Keratinocyte (primary cell): ENCODE measurements around the gene GAS2. TPM values are rescaled to one million over a fixed set of nuclear protein-coding genes. Genes with fewer than 3 reads are reported as not detected.

ENCODE experiments used
- DNase-seq: peaks from one replicate; pipeline ENCODE4 v3.0.0-alpha.2; 2011; ENCODE audit warnings: low read depth, missing footprints, low spot score
- FAIRE-seq: peaks from 2 replicates; lab custom pipeline; 2011; peaks lifted over from hg19 to GRCh38; lab: Jason Lieb, UNC
- H2AFZ ChIP-seq: 2 replicates; pipeline ENCODE4 v1.6.0; 2012; ENCODE audit warnings: low read length, control low read depth, inconsistent platforms; ENCODE audit not compliant: control insufficient read depth
- H3K27ac ChIP-seq: 2 replicates; pipeline ENCODE4 v1.5.1; 2011; ENCODE audit warnings: low read length; ENCODE audit not compliant: control insufficient read depth, insufficient read depth
- H3K27me3 ChIP-seq: 3 replicates; pipeline ENCODE4 v1.6.0; 2011; ENCODE audit warnings: low read length; ENCODE audit not compliant: control insufficient read depth, insufficient read depth; ENCODE audit errors: extremely low read depth
- H3K36me3 ChIP-seq, 2 experiments: 2 replicates in 1 of 2; 3 replicates in 1 of 2; pipeline ENCODE4 v1.5.1; 2011; ENCODE audit warnings: low read length in 2 of 2, mild to moderate bottlenecking in 1 of 2; ENCODE audit not compliant: control insufficient read depth in 2 of 2, insufficient read depth in 2 of 2; ENCODE audit errors: extremely low read depth in 1 of 2
- H3K4me1 ChIP-seq: 3 replicates; pipeline ENCODE4 v1.5.1; 2011; ENCODE audit warnings: low read length; ENCODE audit not compliant: control insufficient read depth, insufficient read depth; ENCODE audit errors: extremely low read depth
- H3K4me2 ChIP-seq: 3 replicates; pipeline ENCODE4 v1.6.0; 2011; ENCODE audit warnings: low read depth, low read length; ENCODE audit not compliant: control insufficient read depth, insufficient read depth; ENCODE audit errors: extremely low read depth
- H3K4me3 ChIP-seq, 3 experiments: fragments of 200-600 bp in 1 of 3; sonication (generic) in 1 of 3; 2 replicates in 2 of 3; 3 replicates in 1 of 3; pipeline ENCODE4 v1.5.1; 2011 to 2016; ENCODE audit warnings: low read length in 3 of 3, mild to moderate bottlenecking in 3 of 3, control low read depth in 2 of 3, inconsistent platforms in 1 of 3, low read depth in 1 of 3, mixed read lengths in 1 of 3, mixed run types in 1 of 3, moderate library complexity in 1 of 3; ENCODE audit not compliant: control insufficient read depth in 2 of 3, insufficient read depth in 2 of 3; ENCODE audit errors: extremely low read depth in 1 of 3
- H3K79me2 ChIP-seq: 2 replicates; pipeline ENCODE4 v1.6.0; 2012; ENCODE audit warnings: low read length; ENCODE audit not compliant: control insufficient read depth, insufficient read depth
- H3K9ac ChIP-seq: 3 replicates; pipeline ENCODE4 v1.6.0; 2011; ENCODE audit warnings: low read length; ENCODE audit not compliant: control insufficient read depth, insufficient read depth; ENCODE audit errors: extremely low read depth
- H3K9me1 ChIP-seq: 3 replicates; pipeline ENCODE4 v1.6.0; 2011; ENCODE audit warnings: low read length; ENCODE audit not compliant: control insufficient read depth, insufficient read depth; ENCODE audit errors: extremely low read depth
- H3K9me3 ChIP-seq: 2 replicates; pipeline ENCODE4 v1.5.1; 2012; ENCODE audit warnings: low read depth, low read length; ENCODE audit not compliant: control insufficient read depth
- H4K20me1 ChIP-seq: 3 replicates; pipeline ENCODE4 v1.6.0; 2011; ENCODE audit warnings: low read length; ENCODE audit not compliant: control insufficient read depth, insufficient read depth; ENCODE audit errors: extremely low read depth
- CTCF ChIP-seq, 3 experiments: IDR thresholded peaks in 1 of 3; conservative IDR thresholded peaks in 1 of 3; optimal IDR thresholded peaks in 1 of 3; 2 replicates in 2 of 3; 3 replicates in 1 of 3; pipeline versions ENCODE3 to v1.5.1; 2011; ENCODE audit warnings: low read length in 3 of 3, mild to moderate bottlenecking in 3 of 3, moderate library complexity in 2 of 3, control low read depth in 1 of 3, inconsistent platforms in 1 of 3; ENCODE audit not compliant: insufficient read depth in 2 of 3; ENCODE audit errors: extremely low read depth in 1 of 3
- EZH2 ChIP-seq: IDR thresholded peaks from one replicate; pipeline ENCODE4 v1.6.1; 2012; ENCODE audit warnings: inconsistent platforms, mild to moderate bottlenecking, low read length, moderate library complexity
- dilution Hi-C: fragments of 300-500 bp; cut with MboI; formaldehyde crosslinking; loops from one replicate; pipeline ENCODE4 v1.7.0; 2020; ENCODE audit warnings: low sequenced_read_pairs; ENCODE audit not compliant: extremely low pct_ligation_motif_present
- polyA plus RNA-seq, 5 experiments: library from polyadenylated mRNA; depleted of rRNA in 3 of 5; stranded (reverse) in 3 of 5; stranded (forward) in 1 of 5; unstranded in 1 of 5; fragments of >200 nt; gene quantifications; 1 replicate in 1 of 5; 2 replicates in 3 of 5; 3 replicates in 1 of 5; pipeline versions ENCODE4 v1.2.1 to v1.2.3, GENCODE V29; 2011 to 2012; ENCODE audit warnings: missing spikeins in 2 of 5, low read depth in 1 of 5, low replicate concordance in 1 of 5

The GAS2 gene
- polyA plus RNA-seq, 1 donor (not counting 4 experiments of a cell fraction or from before 2014, with no cell fraction given), result 0.62 TPM

- FAIRE-seq (no peak), DNase-seq (no peak)
- no peaks in the 10 kb centered on the region for H3K9me3 ChIP-seq
- no peak overlapping the region for H3K27ac ChIP-seq
- H3K4me2 ChIP-seq, result no peak overlapping the region
- TF ChIP-seq CTCF (optimal IDR thresholded peaks at IDR 0.05 in 1 of 3, IDR thresholded peaks at IDR 0.05 in 1 of 3, conservative IDR thresholded peaks at IDR 0.05 in 1 of 3; ENCODE audit: extremely low read depth in 1 of 3, insufficient read depth in 2 of 3, low read length in 3 of 3) (no peak), EZH2 (no peak)
- H3K9ac ChIP-seq, result no peak overlapping the region
- H3K4me3 ChIP-seq, result no peak overlapping the region
- no peaks in the 10 kb centered on the region for H4K20me1 ChIP-seq
- H2AFZ ChIP-seq, result no peak overlapping the region
- no peaks in the 10 kb centered on the region for H3K79me2 ChIP-seq
- no peaks in the 10 kb centered on the region for H3K4me1 ChIP-seq
- H3K36me3 ChIP-seq, result no peaks in the 10 kb centered on the region
- dilution Hi-C loops, result loop anchor here (25.0 kb wide), 2 partner anchors 94 to 219 kb away; no protein-coding TSS in a partner anchor
- H3K9me1 ChIP-seq, result no peaks in the 10 kb centered on the region
- no peaks in the 10 kb centered on the region for H3K27me3 ChIP-seq
These were observed 114.7 kb downstream of the GAS2 start for GRCh38 chr11:22780952-22781593.

GRCh38 chr11:22785251-22785650, 118.8 kb downstream of the GAS2 start:
- Histone ChIP-seq H3K9me3 (no peaks in the 10 kb centered on the region), H3K27ac (no peak overlapping the region), H3K79me2 (no peaks in the 10 kb centered on the region), H3K4me2 (no peak overlapping the region), H3K36me3 (no peaks in the 10 kb centered on the region), H3K4me3 (no peak overlapping the region), H4K20me1 (no peaks in the 10 kb centered on the region), H3K4me1 (no peaks in the 10 kb centered on the region), H3K9ac (no peak overlapping the region), H3K9me1 (no peaks in the 10 kb centered on the region), H3K27me3 (no peaks in the 10 kb centered on the region), H2AFZ (no peak overlapping the region)
- DNase-seq (no peak), FAIRE-seq (no peak)
- dilution Hi-C loops, result loop anchor here (25.0 kb wide), 2 partner anchors 98 to 223 kb away; no protein-coding TSS in a partner anchor
- TF ChIP-seq EZH2 (no peak), CTCF (optimal IDR thresholded peaks at IDR 0.05 in 1 of 3, IDR thresholded peaks at IDR 0.05 in 1 of 3, conservative IDR thresholded peaks at IDR 0.05 in 1 of 3; ENCODE audit: extremely low read depth in 1 of 3, insufficient read depth in 2 of 3, low read length in 3 of 3) (no peak)
